DMS53 (cell line): ENCODE measurements around the gene SEZ6.
A peak's percentile ranks its signal among the peaks of the same experiment; 100 is the strongest.

ENCODE experiments used
- DNase-seq: peaks from one replicate; lab custom pipeline; 2025; lab: John Stamatoyannopoulos, UW

SEZ6 gene, protein sequence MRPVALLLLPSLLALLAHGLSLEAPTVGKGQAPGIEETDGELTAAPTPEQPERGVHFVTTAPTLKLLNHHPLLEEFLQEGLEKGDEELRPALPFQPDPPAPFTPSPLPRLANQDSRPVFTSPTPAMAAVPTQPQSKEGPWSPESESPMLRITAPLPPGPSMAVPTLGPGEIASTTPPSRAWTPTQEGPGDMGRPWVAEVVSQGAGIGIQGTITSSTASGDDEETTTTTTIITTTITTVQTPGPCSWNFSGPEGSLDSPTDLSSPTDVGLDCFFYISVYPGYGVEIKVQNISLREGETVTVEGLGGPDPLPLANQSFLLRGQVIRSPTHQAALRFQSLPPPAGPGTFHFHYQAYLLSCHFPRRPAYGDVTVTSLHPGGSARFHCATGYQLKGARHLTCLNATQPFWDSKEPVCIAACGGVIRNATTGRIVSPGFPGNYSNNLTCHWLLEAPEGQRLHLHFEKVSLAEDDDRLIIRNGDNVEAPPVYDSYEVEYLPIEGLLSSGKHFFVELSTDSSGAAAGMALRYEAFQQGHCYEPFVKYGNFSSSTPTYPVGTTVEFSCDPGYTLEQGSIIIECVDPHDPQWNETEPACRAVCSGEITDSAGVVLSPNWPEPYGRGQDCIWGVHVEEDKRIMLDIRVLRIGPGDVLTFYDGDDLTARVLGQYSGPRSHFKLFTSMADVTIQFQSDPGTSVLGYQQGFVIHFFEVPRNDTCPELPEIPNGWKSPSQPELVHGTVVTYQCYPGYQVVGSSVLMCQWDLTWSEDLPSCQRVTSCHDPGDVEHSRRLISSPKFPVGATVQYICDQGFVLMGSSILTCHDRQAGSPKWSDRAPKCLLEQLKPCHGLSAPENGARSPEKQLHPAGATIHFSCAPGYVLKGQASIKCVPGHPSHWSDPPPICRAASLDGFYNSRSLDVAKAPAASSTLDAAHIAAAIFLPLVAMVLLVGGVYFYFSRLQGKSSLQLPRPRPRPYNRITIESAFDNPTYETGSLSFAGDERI

DNA sequence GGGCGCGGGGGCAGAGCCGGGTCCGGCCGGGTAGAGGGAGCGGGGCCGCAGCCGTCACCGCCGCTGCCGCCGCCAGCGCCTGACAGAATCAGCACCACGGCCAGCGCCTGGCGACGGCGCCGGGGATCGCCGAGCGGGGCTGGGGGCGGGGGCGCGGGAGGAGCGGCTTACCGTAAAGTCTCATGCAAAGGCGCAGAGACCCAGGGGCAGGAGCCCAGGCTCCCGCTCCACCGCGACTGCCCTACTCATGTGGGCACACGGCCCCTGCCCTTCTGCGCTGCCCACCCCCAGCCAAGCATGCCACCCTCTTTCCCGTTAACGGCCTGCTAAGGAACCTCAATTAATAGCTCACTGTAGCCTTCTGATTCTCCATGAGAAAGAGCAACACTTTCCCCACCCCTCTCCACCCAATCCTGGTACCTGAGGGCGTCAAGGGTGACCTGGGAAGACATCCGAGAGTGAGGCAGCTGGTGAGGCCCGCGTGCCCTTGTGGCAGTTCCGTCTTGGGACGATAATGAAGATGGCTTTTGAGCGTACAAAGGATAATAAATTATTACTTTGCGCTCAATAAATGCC lies at the start of gene SEZ6:
Gene SEZ6 (minus strand): TSS at position 98 of the 576 bp plus-strand sequence. CDS start 164 bp downstream, outside the sequence.
- DNase-seq: peak; percentile 74

DNA sequence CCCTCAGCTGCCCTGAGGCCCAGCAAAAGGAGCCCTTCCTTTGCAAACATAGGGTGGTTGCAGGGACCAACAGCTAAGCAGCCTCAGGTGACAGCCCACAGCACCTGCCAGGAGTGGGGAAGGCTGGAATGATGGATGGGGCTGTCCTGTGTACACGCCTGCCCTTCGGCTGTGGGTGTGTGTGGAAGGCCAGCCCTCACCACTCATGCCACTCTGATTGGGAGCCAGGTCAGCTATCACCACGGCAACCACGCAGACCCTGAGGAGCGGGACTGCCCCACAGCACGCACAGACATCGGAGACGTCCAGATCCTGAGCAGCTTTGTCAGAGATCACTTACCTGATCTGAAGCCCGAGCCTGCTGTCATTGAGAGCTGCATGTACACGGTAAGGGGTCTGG lies 49.0 kb upstream of the SEZ6 start:
- no peak for DNase-seq

DNA sequence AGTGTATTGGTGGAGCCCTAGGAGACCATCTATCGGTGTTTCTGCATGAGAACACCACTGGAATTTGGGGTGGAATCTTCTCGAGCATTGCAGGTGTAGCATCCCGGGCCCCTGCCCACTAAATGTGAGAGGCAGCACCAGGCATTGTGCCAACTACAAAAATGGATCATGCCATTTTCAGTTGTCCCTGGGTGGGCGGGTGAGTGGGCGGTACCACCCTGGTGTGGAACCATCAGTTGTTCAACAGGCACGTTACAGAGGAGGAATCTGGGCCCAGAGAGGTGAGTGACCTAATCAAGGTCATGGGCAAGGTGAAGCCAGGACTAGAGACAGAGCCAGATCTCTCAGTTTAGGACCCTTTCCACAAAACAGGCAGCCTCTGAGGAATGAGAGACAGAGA lies 45.9 kb upstream of the SEZ6 start:
- DNase-seq: no peak

DNA sequence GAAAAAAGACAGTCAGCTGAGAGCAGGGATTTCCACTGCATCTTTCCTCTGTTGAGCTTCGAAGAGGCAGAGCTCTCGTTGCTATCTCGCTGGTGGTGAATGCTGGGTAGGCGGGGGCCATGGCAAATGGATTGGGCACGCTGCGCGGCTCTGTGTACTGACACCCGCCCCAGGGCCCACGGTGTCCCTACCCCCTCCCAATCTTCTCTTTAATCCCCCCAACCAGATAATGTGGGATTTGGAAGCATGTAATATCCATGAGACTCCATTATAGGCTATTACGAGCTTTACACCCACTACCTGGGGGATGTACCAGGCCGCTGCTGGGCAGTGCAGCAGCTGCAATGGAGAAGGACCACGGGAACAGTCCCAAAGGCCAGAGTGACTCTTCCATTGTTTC lies 45.4 kb upstream of the SEZ6 start:
- no peak for DNase-seq

DNA sequence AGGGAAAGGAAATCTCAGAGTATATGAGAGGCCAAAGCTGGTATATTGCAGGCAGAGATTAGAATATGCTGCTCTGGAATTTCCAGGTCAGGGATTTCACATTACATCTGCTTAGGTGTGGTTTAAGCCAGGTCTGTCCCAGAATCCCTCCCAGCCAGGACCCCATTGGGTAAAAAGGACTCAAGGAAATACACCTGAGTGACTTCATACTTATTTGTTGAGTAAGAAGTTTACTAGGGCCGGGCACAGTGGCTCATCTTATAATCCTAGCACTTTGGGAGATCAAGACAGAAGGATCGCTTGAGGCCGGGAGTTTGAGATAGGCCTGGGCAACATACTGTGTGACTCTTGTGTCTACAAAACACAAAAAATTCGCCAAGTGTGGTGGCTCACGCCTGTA lies 44.3 kb upstream of the SEZ6 start:
- DNase-seq: no peak

DNA sequence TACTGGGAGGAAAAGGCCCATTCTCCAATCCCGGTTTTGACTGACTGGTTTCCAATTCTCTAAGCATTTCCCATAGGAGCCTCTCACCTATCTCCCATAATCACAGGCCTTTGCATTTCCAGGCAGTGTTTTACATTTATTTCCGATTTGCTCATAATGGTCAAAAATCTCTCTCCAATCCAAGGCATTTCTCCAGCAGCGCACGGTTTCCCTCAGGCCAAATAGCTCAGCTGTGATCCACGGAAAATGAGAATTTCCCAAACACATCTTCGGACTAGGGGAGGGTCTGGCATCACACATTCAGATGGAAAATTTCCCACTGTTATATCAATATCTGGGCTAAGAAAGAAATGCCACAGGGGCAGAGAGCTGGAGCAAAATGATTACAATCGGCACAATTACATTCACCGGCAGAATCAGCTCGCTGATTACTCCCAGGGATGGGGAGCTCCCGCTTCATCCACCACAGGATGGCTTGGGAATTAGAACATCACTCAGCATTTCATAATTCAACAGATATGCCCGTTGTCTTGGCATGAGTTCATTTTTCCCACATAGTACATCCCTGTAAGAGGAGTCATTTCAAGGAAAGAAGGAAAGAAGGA lies 43.8 kb upstream of the SEZ6 start:
- DNase-seq: no peak

DNA sequence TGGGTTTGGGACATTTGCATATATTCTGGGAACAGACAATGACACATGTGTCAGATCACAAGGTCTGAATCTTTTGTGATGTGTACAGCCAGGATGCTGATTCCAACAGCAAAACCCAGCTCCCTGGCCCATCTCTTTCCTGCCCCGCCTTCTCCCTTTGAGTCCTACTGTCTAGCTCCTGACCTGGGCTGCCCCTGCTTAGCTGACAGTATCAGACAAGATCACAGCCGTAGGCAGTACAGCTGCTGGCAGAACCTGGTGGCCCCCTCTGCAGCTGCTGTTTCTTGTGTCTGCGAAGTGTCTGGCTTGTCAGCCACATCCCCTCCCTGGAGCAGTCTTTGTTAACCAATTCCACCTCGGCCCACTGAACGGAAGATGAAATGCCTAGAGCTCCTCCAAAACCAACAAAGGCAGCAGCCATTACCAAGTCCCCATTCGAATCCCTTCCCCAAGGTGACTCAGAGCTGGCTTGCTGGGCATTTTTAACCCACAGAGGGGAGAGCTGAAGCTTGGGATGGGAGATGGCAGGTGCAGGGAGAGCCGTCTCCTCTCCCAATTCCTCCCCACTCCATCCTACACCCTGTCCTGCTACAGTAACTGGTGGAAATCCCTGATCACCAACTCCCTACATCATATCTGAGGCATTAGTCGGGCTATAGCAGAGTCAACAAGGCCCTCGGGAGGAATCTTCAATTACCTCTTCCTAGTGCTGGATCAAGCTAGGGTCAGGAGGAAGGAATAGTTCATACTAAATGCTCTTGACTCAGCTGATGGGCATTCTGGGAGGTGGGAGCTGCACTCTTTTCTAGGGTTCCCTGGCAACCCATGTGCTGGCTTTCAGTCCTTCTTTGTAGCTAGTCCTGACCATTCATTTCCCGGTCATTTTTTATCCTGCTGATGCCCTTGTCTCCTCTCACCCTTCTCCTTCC lies 42.9 kb upstream of the SEZ6 start:
- DNase-seq: no peak

DNA sequence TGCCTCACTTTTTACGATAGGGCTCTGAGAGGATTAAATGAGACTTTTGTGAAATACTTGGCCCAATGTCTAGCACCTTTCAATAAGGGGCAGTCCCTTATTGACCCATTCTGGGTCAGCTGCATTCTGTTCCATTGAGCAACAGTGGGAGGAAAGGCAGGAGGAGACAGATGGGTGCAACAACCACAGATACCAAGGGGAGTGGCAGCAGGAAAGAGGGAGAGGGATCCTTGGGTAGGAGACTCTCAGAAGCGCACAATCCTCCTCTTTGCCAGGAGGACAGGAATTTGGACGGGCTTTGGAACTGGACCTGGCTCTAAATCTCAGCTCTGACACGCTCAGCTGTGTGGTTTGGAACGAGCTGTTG lies 40.6 kb upstream of the SEZ6 start:
- DNase-seq: no peak

DNA sequence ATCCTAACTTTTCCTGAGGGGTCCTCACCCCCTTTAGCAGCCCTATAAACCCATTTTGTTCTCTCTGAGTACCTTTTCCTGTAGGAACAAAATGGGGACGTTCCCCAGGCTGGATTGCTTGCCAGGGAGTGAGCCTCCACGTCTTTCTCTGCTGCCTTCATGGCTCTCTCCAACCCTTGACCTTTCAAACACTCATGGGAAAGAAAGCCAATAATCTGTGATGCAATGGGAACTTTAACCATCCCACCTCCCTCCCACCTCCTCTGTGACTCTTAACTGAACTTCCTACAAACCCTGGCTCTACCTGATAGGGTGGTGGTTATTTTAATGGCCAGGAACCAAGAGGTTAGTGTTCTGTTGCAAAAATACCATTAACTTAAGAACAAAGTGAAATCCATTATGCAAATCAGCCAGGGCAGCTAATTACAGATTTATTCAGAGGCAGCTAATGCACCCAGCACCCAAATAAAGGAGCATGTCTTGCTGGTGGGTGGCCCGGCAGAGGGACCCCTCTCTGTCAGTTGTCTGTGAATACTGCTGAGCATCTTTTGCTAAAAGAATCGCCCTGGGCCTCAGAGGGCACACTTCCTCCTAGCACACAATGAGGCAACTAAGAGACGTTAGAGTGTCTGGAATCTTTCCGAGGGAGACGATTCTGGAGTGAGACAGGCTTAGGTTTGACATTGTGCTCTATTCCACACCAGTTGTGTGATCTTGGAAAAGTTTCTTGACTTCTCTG lies 40.1 kb upstream of the SEZ6 start:
- no peak for DNase-seq

DNA sequence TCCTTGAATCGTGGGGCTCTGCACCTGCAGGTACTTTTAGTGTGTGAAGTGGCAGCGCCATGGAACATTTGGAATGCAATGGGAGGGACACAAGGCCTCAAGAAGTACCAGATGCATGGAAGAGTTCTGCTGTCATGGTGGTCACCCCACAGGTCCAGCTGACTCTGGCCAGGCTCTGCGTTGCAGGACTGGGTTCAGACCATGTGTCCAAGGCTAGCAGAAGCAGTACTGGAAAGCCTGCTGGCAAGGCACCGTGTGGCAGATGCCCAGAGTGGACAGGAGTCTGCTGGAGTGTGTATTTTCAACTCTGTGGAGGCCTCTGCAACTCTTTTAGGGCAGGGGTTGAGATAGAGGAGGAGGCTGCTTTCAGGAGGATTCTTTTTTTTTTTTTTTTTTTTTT lies 39.2 kb upstream of the SEZ6 start:
- DNase-seq: no peak

DNA sequence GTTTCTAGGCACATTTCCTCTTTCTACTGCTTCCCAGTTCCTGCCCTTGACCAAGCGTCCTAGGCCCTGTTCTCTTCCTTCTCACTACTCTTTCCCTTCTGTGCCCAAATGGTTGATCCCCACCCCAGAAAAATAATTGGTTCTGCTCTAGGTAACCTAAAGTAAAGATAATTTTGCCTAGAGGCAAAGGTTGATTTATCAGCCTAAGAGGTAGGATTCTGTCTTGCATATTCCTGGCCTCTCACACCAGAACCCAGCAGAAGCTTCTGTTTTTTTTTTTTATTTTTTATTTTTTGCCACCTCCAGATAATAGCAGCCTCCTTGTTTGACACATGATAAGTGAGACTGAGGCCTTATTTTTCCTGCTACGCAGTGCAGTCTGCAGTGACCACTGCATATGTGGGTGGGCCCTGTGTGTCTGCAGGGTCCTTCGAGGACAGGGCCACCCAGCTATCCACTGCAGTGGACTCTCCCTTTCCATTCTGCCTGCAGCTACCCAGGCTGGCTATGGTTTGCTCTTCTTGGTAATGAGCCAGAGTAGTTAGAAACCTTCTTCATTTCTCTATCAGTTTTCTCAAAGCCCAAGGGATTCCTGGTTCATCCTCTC lies 37.8 kb upstream of the SEZ6 start:
- no peak for DNase-seq

DNA sequence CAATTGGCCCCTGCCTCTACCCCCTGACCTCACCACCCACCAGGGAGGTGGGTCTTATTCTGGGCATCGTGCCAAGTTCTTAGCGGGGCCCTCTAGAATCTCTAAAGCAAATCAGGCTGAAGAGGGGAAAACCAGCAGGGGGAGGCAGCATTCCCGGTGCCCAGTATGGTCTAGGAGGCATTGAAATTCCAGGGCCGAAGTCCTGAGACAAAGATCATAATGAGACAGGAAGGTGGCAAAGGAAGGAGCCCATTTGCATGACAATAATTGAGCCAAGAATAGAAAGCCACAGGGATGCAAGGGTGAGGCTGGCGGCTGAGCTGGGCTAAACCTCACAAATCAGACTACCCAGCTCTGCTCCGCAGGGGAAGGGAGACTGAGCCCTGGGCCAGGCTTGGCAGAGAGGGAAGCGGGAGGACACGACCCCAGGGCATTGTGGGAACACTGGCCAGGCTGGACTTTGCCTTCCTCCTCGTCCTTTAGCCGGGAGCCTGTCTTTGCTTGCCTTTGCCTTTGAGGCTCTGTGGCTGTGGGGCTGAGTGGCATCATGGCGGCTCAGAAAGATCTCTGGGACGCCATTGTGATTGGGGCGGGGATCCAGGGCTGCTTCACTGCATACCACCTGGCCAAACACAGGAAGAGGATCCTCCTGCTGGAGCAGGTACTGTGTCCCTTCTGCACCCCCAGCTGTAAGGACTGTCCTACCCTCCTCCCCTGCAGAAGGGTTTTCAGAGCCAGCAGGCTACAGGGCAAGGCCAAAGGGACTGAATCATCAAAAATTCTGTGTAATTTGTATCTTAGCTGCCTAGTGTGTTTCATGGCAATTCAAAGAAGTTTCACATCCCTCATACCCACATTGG lies 37.1 kb upstream of the SEZ6 start, which contains the start of gene PIPOX:
Gene PIPOX (plus strand): TSS at position 463 of the 860 bp plus-strand sequence. CDS start 85 bp downstream, at position 548.
- peak; percentile 56 for DNase-seq

DNA sequence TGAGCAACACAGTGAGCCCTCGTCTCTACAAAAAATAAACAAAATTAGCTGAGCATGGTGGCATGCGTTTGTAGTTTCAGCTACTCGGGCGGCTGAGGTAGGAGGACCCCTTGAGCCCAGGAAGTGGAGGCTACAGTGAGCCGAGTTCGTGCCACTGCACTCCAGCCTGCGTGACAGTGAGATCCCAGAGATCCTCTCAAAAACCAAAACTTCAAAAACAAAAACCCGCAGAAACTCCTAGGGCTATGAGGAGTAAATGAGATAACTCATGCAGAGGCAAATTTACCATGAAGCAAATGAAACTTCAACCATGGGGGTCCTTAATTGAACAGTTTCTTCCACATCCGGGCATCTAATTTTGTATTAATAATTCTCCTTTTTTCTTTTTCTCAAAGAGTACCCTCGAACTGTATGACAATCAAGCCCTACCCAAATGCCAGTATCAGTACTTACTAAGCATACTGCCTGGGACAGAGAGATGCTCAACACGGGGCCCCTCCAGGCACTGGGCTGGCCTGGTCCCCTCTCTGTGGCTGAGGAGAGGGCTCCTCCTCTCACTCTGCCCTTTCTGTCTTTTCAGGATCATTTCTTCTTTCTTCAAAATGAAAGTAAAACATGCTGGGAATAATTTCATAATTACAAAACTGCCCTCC lies 36.3 kb upstream of the SEZ6 start:
- no peak for DNase-seq

DNA sequence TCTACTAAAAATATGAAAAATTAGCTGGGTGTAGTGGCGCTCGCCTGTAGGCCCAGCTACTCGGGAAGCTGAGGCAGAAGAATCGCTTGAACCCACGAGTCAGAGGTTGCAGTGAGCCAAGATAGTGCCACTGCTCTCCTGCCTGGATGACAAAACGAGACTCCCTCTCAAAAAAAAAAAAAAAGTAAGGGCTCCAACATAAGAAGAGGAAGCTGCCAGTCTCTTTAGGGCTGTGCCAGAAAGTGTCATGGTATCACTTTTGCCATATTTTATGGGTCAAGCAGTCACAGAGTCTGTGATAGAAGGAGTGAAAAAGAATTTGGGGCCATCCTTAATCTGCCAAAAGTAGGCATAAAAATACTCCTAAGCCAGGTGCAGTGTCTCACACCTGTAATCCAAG lies 35.7 kb upstream of the SEZ6 start:
- DNase-seq: no peak

DNA sequence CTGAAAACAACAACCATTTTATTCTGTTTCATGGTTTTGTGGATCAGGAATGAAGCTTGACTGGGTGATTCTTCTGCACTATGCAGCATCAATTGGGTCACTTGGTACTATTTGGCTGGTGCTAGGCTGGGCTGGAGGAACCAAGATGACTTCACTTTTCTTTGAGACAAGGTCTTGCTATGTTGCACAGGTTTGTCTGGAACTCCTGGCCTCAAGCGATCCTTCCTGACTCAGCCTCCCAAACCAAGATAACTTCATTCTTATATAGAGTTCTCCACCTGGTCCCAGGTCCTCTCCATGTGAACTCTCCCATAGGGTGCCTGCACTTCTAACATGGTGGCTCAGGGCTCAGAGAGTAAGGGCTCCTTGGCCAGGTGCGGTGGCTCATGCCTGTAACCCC lies 35.3 kb upstream of the SEZ6 start:
- DNase-seq: no peak

DNA sequence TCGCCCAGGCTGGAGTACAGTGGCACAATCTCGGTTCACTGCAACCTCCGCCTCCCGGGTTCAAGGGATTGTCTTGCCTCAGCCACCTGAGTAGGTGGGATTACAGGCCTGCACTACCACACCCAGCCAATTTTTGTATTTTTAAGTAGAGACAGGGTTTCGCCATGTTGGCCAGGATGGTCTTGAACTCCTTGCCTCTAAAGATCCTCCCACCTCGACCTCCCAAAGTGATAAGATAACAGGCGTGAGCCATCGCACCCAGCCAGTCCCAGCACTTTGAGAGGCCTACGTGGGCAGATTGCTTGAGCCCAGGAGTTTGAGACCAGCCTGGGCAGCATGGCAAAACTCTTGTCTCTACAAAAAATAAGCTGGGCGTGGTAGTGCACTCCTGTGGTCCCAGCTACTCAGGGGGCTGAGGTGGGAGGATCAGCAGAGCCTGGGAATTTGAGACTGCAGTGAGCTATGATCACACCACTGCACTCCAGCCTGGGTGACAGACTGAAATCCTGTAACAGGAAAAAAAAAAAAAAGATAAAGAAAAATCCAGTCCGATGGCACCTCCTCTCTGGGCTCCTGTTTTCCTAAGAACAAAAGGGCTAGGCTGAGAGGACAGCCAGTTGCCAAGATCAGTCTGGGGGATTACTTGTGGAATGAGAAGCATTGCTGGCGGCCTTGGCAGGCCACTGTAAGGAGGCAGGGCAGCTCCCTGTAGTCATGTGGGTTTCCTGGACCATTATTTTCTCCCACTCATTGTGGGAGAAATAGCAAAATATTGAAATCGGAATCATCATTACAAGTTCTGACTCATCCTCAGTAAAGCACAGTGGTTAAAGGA lies 34.1 kb upstream of the SEZ6 start:
- no peak for DNase-seq

DNA sequence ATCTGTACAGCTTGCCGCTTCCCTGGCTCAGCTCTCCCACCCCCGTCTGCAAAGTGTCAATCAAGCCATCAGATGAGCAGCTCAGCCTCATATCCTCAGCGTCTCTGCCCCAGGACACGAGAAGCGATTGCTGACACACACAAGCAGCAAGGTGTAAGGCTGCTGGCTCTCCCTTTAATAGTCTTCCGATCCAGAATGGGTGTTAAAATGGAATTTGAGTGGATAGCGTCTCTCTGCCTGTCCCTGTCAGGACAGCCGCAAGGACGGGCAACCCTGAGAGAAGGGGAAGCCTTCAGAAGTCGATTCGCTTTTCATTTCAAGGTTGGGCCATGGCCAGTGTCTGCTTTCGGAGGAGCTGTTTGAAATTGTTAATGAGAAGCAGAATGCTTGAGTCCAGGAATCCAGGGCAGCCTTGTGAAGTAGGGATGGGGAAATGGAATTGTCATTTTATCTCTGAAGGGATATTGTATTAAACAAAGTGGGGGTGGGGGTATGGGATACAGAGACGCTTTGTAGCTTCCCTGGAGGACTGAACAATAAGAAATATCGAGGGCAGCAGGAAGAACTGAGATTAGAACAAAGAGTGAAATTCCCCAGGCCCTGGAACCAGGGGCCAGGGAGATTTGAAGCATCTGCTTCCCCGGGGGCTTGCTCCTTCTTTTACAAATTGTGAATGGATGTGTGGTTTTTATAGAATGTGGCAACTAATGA lies 32.4 kb upstream of the SEZ6 start:
- no peak for DNase-seq
